HG02943 (cell line): Measurements from ENCODE around the gene HAAO.

Experiments
- ATAC-seq: cut with Tn5 transposase; IDR thresholded peaks from one replicate; pipeline ENCODE4 v1.9.1; 2021; ENCODE audit warnings: mild to moderate bottlenecking, low read depth, moderate library complexity; ENCODE audit not compliant: unreplicated experiment

HAAO gene

DNA sequence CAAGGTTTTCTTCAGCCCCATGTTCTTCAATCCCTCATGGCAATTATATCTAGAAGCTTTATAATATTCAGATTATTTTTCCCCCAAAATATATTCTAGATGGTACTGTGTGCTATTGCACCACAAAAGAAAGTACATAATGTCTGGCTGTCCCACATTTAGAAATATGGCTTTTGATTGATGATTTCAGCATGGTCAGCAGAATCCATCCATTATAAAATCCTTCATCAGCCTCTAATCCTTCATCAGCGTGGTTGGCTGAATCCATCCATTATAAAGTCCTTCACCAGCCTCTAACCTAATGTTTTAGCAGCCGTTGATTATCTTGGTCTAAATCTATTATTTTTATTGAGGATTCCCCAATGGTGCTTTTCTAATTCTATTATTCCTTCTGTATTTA is 23.3 kb upstream of the HAAO start:
- ATAC-seq, result no peak

DNA sequence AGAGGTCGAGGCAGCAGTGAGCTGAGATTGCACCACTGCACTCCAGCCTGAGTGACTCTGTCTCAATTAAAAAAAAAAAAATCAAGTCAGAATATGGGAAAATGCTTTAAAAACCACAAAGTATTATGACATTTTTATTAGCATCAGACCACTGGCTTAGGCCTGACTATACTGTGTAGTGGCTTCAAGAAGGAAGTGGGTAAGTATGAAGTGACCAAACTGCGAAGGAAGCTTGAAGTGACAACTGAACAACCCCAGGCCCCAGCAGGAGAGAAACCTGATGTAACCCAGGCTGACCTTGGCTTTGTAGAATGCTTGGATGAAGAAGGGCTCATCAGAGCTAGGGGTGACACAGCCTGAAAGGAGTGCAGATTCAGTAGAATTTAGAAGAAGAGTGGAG is 21.4 kb upstream of the HAAO start:
- ATAC-seq, result no peak

DNA sequence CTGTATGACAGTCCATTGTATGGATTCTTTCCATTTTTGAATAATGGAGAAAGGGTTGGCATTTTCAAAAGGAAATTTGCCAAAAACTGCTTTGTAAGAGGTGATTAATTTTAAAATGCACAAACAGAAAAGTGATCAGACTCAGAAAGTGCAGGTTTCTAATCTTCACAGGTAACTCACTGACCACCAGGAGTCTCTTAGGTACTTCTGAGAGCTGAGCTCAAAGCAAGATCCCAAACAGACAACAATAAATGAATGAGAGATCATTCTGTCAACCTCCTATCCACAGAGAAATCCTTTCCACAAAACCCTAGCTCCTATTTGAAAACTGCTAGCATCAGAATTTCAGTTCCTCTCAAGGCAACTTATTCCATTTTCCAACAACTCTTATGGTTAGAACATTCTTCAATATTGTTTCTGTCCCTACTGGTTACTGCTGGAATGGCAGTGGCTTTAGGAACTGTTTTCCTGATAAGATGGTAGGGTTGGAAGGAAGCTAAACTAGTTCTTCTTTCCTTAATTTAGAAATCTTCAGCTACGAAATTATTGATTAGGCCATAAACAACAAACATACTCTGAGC is 20.6 kb upstream of the HAAO start:
- ATAC-seq, result no peak

DNA sequence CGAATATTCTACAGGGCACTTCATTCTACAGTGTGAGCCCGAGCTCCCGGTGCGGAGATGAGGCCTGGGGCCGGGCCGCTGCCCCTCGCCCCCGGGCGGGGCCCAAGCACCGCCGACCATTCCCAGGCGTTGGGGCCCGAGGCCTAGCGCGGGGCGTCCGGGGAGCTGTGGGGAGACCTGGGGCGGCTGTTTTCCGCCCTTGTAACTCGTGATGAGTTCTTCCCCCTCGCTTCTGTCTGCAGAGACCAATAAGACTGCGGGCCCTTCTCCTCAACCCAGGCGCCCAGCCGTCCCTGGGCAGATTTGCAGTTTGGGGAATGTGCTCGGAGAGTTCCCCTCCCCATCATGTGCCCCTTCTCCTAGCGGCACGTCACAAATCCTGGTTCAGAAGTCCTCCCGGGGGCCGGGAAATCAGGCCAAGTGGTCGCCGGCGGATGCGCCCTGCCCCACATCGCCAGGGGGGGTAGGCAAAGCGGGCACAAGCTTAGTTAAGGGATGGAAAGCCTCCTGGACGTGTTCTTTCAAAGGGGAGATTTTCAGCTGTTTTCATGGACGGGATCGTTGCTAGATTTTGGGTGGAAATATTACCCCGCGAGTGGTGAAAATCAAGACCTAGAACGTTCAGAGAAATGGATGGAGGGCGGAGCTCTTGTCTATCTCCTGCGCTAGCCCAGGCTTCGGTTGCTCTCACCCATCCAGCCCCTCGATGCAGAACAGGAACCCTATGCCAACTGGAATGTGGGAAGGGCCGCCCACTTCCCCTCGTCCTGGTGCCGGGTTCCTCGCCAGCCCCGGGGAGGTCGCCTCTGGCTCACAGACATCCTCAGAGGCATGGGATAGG is 18.8 kb upstream of the HAAO start:
- peak; percentile 15 for ATAC-seq

DNA sequence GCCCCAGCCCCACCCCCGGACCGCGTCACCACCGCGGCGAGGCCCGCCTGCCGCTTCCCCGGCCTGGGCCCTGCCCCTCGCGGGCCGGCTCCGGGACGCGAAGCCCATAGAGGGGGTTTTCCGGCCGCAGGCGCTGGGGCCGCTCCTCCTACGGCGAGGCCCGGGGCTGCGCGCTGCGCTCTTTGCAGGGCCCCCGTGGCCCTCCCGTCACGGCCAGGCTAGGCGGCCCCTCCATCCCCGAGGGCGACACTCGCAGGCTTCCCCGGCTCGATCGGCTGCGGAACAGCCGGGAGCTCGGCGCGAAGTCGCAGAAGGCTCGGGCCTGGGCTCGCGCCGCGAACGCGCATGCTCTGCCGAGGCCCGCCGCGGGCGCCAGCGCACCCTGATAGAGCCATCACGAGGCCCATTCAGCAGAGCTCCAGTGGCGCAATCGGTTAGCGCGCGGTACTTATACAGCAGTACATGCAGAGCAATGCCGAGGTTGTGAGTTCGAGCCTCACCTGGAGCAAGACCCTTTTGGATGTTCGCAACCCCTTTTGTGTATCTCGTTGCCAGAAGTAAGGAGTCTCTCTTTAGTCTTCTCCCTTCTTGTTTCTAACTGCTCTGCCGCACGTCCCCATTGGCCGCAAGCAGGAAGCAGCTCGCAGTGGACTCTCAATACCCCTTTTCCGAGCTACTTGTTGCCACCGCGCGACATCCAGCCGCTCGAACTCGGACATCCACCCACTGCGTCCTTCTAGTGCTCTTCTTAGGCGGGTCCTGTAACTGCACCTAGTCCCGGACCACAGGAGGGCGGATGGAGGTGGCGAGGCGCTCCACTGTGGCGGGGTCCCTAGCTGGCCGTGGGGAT is 18.0 kb upstream of the HAAO start:
- peak; percentile 69 for ATAC-seq

DNA sequence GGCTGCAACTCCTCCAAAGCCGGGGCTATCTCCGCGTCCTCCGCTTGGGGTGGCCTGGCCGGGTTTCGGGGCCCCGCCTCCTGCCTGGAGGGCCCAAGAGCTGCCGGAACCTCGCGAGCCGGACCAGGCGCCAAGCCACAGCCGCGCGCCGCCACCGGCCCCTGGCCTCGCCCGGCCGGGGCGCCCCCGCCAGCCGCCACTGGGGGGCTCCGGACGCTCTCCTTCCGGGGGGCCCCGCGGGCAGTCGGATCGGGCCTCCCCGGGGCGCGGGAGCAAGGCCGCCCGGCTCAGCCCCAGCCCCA is 17.4 kb upstream of the HAAO start:
- ATAC-seq, result peak; percentile 51

DNA sequence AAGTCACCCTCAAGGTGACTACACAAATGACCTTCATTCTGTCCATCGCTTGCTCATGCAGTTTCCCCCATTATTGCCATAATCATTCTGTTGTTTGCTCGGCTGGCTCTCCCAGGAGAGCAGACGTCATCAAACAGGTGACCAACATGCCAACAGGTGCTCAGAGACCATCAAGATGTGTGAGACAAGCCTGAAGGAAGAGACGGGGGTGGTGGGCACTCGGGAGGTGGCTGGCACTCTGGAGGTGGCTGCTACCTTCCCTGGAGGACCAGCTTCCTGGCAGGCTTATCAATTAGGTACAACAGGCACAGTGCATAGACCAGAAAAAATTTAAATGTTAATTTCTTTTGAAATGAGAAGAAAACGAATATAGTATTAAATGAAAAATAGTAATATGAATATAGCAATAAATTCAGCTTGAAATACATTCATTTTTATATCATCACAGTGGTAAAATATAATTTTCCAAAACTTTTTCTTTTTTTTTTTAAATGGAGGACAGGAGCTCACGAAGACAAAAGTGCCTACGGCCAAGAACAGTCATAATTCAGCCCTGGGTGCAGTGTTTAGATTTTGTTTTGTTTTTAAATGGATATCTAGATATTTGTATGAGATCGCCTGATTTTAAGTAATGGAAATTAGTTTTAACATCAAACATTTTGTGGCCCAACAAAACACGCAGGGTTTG is 16.9 kb upstream of the HAAO start:
- ATAC-seq, result no peak

DNA sequence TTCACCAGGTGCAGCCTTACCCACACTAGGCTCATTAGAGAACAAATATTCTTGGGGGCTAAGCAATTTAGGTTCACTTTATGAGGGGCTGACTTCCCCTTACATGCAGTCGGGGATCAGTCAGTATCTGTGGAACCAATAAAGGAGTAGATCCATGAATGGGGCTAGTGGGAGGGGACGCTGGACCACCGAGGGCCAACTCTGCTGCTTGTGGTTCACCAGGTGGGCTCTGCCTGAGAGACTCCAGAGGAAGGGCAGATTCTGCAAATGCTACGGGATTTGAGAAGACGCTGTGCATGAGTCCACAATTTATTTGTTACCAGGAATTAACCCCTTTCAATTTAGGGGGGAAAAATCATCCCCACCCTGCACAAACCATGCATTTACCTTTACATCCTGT is 15.9 kb upstream of the HAAO start:
- no peak for ATAC-seq

DNA sequence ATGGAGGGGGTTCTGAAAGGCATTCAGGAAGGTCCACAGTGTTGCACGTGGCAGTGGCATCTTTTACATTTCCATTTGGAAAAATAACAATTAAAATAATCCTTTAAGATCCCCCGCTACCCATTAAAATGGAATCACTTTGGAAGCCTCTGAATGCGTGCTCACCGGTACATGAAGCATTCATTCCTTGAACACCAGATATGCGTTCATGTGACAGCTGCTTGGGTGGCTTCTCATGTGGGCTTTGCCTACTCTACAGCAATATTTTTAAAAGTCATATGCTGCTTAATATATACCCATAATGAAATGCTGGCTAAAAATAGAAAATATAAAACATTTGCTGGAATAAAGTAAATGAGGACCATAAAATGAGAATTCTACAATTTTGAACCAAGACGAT is 14.4 kb upstream of the HAAO start:
- no peak for ATAC-seq

DNA sequence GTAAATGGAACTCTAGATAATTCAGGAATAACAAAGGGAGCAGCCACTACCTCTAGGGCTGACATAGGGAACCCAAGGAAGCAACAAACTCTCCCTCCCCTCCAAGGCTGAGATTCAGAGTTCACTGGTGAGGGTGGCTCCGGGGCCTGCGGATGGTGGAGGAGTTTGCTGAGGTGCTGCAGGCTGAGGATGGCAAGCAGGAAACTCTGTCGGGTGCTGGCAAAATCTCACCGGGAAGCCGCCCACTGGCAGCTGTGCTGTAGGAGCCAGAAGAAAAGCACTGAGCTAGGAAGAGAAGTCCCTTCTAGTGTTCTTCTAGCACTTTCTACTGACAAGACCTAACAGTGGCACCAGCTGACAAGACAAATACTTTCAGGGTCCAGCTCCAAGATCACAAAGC is 12.5 kb upstream of the HAAO start:
- no peak for ATAC-seq

DNA sequence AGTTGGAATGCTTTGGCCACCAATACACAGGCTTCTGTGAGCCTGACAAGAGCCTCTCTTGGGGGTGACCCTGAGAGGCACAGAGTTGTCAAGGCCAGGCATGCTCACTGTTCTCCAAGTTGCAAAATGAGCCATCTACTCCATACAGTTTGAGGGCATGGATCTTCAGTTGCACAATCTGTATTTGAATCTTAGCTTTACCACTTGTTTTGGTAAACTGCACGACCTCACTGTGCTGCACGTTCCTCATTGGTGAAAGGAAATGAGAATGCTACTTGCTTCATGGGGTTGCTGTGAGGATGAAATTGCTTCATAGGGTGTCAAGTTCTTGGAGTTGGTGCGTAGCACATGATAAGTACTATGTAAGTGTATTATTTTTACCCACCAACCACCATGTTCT is 12.0 kb upstream of the HAAO start:
- no peak for ATAC-seq

DNA sequence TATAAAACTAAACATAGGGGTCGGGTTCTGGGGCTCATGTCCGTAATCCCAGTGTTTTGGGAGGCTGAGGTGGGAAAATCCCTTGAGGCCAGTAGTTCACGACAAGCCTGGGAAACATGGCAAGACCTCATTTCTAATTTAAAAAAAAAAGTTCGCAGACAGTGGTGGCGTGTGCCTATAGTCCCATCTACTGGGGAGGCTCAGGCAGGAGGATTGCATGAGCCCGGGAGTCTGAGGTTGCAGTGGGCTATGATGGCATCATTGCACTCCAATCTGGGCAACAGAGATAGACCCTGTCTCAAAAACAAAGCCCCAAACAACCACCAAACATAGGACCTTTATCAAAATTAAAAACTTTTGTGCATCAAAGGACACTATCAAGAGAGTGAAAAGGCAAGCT is 9.8 kb upstream of the HAAO start:
- ATAC-seq, result no peak

DNA sequence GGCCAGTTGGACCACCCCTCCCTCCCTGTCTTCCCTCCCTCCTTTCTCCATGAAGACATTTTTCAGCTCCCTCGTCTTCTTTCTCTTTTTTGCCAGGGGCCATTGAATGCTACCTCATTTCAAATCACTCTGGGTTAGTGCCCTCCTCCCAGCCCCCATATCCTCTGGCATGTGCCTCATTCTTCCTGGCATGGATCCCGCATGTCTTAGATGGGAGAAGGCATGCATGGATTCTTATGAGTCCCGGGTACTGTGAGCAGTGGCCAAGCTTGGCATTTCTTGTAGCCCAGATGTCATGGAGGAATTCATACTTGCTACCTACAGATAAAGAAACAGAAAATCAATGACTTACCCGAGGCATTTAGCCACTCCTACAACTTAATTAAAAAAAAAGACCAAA is 9.0 kb upstream of the HAAO start:
- no peak for ATAC-seq

DNA sequence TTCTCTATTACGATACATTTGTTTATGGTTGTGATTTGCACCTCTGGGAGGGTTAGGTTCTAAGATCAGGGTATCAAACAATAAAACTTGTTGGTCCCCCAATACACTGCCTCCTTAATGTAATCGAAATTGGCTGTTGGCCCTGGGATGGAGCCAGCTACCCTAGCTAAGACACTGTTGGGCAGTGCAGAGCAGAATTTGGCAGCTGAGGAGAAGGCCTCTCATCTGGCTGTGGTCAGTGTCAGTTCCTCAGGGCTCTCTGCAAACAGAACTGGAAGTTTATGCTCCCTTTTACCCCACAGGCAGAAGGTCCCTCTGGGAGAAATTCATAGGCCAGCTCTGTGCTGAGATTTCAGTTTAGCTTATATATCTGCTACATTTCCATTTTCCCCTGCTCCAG is 8.6 kb upstream of the HAAO start:
- ATAC-seq, result no peak

DNA sequence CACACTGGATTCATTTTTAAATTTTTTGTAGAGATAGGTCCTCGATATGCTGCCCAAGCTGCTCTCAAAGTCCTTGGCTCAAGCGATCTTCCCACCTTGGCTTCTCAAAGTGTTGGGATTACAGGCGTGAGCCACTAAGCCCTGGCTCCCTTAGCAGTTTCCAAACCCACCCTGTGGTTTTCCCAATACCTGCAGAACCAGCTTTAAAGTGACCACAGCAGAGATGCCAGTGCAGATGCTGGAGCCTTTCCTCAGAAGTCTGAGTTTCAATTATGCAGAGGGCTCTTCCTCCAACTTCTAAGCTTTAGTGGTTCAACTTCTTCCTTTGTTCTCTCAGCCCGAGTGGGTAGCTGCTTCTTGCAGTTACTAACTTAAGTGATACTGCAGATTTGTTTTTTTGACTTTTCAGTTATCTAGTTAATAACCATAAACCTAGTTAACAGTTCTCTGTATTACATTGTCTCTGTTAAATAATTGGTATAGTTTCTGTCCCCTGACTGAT is 8.1 kb upstream of the HAAO start:
- no peak for ATAC-seq

DNA sequence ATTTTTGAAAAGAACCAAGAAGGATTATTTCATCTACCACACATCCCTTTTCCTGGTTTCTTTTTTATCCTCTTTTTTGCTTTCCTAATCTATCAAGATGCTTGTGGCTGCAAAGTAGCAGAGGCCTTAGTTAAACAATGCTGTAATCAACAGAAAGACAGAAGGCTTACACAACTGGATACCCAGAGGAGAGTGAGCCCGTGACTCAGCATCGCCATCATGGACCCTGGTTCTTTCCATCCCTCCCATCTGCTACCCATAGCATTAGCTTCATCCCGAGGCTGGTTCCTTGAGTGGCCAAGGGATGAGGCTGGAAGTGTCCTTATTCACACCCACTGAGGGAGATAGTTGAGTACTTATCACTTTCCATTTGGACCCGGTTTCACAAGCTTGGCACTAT is 7.5 kb upstream of the HAAO start:
- ATAC-seq, result no peak

DNA sequence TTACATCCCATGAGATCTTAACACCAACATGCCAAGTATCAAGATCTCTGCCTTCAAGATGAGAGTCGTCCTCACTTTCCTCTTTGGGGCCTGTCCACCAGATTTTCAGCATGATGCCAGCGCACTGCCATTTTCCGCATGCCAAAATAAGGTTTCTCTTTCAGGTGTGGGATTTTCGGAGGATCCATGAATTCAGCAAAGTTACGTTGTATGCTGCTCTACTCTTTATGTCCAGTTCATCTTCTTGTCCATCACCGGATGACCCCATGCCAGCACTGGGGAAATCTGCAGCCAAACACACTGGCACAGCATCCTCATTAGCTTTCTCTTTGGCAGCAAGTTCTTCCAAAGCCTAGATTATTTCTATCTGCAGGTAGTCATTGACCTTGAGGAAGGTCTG is 4.9 kb upstream of the HAAO start:
- ATAC-seq, result no peak

DNA sequence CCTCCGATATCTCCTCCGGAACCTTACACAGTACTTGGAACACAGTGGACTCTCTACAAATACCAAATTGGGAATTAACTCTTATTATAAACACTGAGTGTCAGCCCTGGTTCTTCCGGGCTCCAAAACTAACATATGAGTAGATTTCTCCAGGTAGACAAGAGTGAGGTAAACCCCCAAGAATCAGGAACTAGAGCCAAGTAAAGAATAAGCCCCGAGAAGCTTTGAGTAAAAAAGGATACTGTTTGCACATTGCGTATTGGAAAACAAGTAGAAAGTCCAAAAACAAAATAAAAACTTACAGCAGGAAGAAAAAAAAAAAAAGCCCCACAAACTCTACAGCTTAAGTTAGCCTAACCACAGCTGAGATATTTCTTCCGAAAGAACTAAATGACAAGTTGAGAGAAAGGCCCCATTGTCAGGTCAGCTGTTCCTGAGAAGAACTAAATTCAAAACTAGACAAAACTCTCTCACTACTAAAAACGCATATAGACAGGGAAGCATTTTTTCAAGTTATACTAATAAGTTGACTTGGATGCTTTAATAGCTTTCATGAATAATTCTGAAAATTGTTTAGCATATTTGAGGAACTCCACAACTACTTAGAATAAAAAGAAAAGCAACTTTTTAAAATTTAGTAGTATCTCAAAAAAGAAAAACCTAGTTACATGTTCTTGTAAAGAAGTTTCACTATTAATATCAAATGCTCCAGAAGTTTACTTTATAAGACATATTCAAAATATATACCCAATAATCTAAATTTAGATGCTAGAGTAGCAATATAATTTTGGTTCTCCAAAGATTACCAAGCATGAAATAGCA is 4.3 kb upstream of the HAAO start:
- no peak for ATAC-seq

DNA sequence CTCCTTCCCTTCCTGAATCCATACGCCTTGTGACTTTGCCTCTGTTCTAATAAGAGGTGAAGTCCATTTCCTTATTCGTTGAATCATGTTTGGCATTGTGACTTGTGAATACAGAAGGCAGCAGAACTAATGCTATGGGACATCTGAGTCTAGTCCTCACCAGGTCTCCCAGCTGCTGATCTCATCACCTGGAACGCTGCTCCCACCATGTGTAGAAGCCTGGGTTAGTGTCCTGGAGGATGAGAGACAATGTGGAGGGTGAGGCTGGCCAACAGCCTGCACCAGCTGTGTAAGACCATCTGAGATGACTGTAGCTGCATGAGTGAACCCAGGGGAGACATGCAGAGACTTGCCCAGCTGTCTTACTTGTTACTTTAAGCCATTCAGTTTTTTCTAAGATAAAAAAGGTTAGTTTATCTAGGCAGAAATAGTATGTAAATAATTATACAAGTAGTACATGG is 3.5 kb upstream of the HAAO start:
- ATAC-seq, result no peak

DNA sequence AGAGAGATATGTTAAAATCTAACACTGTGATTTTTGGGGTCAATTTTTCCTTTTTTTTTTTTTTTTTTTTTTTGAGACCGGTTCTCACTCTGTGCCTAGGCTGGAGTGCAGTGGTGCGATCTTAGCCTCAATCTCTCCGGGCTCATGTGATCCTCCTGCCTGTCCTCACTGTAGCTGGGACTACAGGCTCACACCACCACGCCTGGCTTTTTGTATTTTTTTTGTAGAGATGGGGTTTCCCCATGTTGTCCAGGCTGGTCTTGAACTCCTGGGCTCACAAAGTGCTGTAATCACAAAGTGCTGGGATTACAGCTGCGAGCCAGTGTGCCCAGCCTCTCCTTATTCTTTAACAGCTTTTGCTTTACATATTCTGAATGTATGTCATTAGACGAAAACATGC is 2.9 kb upstream of the HAAO start:
- no peak for ATAC-seq
